GM12874 (cell line): ENCODE data around the gene TNIK.

ENCODE experiments used
- TF ChIP-seq, protein P1 (sequence below): IDR thresholded peaks from 2 replicates; pipeline ENCODE4 v1.5.1; 2011; ENCODE audit warnings: low read depth, mild to moderate bottlenecking, control low read depth, low read length, moderate library complexity; ENCODE audit not compliant: insufficient read depth

The TNIK gene

DNA sequence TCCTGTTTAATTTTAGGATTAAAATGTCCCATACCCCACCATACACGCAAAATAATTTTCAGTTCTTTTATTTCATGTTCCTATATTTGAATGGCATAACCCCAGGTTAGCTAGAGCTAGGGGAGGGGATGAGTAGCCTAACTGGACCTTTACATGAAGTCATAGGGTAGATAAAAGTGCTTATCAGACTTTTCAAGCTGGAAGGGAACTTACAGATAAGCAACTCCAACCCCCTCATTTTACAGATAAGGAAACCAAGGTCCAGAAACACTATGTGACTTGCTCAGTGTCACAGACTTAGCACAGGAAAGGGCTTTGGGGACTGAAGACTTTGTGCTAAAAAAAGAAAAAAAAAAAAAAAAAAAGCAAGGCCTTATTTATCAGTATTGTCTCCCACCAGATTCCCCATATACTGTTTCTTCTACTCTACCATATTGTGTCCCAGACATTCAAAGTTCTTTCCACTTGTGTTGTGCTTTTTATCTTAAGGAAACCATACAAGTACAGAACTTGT is 10.6 kb upstream of the TNIK start:
- TF ChIP-seq, protein P1, sequence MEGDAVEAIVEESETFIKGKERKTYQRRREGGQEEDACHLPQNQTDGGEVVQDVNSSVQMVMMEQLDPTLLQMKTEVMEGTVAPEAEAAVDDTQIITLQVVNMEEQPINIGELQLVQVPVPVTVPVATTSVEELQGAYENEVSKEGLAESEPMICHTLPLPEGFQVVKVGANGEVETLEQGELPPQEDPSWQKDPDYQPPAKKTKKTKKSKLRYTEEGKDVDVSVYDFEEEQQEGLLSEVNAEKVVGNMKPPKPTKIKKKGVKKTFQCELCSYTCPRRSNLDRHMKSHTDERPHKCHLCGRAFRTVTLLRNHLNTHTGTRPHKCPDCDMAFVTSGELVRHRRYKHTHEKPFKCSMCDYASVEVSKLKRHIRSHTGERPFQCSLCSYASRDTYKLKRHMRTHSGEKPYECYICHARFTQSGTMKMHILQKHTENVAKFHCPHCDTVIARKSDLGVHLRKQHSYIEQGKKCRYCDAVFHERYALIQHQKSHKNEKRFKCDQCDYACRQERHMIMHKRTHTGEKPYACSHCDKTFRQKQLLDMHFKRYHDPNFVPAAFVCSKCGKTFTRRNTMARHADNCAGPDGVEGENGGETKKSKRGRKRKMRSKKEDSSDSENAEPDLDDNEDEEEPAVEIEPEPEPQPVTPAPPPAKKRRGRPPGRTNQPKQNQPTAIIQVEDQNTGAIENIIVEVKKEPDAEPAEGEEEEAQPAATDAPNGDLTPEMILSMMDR, result no peak

GRCh38 chr3:171469376-171469775 is 9.2 kb upstream of the TNIK start:
- TF ChIP-seq, protein P1, result no peak

- TF ChIP-seq, protein P1, result no peak
Measured at GRCh38 chr3:171468296-171468906, 8.2 kb upstream of the TNIK start.

DNA sequence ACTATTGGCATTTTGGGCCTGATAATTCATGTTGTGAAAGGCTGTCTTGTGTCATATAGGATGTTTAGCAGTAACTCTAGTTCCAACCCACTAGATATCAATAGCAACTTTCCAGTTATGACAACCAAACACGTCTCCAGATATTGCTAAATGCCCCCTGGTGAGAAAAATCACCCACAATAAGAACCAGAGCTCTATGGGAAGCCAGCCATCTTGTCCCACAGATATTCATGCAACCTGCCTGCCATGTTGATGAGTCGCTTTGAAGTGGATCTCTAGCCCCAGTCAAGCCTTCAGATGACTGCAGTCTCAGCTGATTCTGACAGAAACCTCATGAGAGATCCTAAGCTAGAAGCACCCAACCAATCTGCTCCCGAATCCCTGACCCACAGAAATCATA is 5.6 kb upstream of the TNIK start:
- TF ChIP-seq, protein P1, result no peak

GRCh38 chr3:171464462-171464861 is 4.3 kb upstream of the TNIK start:
- TF ChIP-seq, protein P1, result no peak

GRCh38 chr3:171462224-171462623 is 2.0 kb upstream of the TNIK start:
- TF ChIP-seq, protein P1, result no peak

DNA sequence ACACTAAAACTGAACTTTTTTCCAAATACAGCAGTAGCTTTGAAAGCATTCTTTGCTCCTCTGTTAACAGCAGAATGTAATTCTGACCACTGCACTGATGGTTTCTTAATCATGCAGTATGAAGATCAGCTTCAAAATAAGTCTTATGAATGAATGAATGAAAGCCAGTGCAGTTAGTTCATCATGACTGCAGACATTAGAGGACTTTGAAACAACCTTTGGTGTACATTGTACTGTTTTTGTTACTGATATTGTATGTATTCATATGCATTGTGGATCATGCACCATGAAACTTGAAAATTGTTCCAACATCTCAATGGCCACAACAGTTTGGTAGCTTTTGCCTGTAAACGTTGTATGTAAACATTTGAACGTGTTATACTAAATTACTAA is 1.3 kb upstream of the TNIK start:
- TF ChIP-seq, protein P1, result no peak
